Effector memory CD8-positive, alpha-beta T cell (primary cell): Measurements from ENCODE around the gene ABLIM1.

Source experiments
- ATAC-seq: fragments of 150-1000 bp; cut with Tn5 transposase; replicated peaks from 2 replicates; pipeline ENCODE4 v1.10.0; 2021; ENCODE audit warnings: mild to moderate bottlenecking, moderate library complexity
- DNase-seq, 3 experiments: peaks; one replicate each; pipeline ENCODE4 v3.0.0; 2021
- H3K27ac Mint-ChIP-seq, 2 donors: one replicate each; pipeline ENCODE4 v1.8.0; 2022; ENCODE audit warnings: mild to moderate bottlenecking in 2 of 2, mixed read lengths in 2 of 2, moderate library complexity in 2 of 2
- H3K27me3 Mint-ChIP-seq, 2 donors: one replicate each; pipeline ENCODE4 v1.8.0; 2022; ENCODE audit warnings: mixed read lengths in 2 of 2
- H3K36me3 Mint-ChIP-seq: one replicate; pipeline ENCODE4 v1.8.0; 2022; ENCODE audit warnings: mild to moderate bottlenecking, moderate library complexity, mixed read lengths; ENCODE audit not compliant: insufficient read depth
- H3K4me1 Mint-ChIP-seq, 2 donors: one replicate each; pipeline ENCODE4 v1.8.0; 2022; ENCODE audit warnings: low read depth in 2 of 2, mixed read lengths in 2 of 2
- H3K4me3 Mint-ChIP-seq, 2 donors: one replicate each; pipeline ENCODE4 v1.8.0; 2022; ENCODE audit warnings: mild to moderate bottlenecking in 2 of 2, mixed read lengths in 2 of 2, moderate library complexity in 2 of 2
- H3K9me3 Mint-ChIP-seq, 2 donors: one replicate each; pipeline ENCODE4 v1.8.0; 2022; ENCODE audit warnings: mixed read lengths in 2 of 2

ABLIM1 gene

DNA sequence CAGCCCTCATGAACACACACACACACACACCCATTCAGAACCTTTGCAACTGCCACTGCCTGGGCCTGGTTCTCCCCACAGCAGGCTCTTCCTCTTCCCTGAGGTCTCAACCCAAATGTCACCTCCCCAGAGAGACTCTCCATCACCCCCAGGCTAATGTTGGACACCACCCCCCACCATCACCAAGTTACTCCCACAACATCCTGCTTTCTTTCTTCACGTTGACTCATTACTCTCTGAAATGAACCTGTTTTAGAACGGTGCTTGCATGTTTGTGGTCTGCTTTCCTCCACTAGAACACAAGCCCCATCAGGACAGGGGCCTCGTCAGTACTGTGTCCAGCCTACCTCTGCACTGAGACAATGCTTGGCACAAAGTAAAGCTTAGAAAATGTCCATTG lies 269.8 kb downstream of the ABLIM1 start:
- H3K27me3 Mint-ChIP-seq: peaks cover 37 to 97% of the 10 kb centered on the region in 2 donors
- no peak for ATAC-seq
- H3K4me1 Mint-ChIP-seq: no peaks in the 10 kb centered on the region
- H3K27ac Mint-ChIP-seq: no peak overlapping the region
- H3K4me3 Mint-ChIP-seq: no peak overlapping the region
- no peaks in the 10 kb centered on the region for H3K36me3 Mint-ChIP-seq
- DNase-seq: no peak
- no peaks in the 10 kb centered on the region for H3K9me3 Mint-ChIP-seq

DNA sequence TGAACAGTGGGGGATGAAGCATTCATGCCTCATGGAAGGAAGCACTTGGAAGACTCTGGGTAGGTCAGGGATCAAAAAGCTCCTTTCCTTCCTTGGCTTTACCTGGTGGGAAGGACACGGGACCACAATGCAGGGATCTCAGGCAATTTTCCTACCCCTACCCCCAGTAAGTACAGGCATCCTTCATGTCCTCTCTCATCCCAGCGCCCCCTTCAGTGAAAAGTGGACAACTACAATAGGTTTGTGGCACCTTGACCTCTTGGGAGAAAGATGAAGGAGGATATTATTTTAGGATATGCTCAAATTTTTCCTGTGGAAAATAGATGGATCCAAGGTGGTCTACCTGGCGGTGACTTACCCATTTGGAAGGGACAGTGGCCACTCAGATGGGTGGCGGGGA lies 270.3 kb downstream of the ABLIM1 start:
- no peak overlapping the region for H3K4me3 Mint-ChIP-seq
- no peaks in the 10 kb centered on the region for H3K9me3 Mint-ChIP-seq
- no peaks in the 10 kb centered on the region for H3K4me1 Mint-ChIP-seq
- peaks cover 37 to 97% of the 10 kb centered on the region in 2 donors for H3K27me3 Mint-ChIP-seq
- DNase-seq: no peak
- no peaks in the 10 kb centered on the region for H3K36me3 Mint-ChIP-seq
- no peak for ATAC-seq
- H3K27ac Mint-ChIP-seq: no peak overlapping the region

DNA sequence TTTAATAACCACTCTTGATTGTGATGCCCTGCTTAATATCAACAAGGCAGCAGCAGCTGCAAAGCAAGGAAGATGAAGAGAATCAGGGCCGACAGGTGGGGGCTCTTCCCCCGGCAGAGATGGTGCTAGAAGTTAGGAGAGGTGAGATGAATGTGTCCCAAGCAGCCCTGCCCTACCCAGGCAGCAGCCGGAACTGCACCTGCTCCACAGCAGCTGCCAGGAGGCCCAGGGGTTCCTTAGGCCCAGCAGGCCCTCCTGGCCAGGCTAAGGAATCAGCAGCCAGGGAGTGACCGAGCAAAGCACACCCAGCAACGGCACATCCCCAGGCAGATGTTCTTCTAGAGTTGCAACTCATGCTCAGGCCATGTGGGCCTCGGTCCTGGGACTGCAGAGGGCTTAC lies 271.6 kb downstream of the ABLIM1 start:
- H3K27me3 Mint-ChIP-seq: peaks cover 37 to 96% of the 10 kb centered on the region in 2 donors

DNA sequence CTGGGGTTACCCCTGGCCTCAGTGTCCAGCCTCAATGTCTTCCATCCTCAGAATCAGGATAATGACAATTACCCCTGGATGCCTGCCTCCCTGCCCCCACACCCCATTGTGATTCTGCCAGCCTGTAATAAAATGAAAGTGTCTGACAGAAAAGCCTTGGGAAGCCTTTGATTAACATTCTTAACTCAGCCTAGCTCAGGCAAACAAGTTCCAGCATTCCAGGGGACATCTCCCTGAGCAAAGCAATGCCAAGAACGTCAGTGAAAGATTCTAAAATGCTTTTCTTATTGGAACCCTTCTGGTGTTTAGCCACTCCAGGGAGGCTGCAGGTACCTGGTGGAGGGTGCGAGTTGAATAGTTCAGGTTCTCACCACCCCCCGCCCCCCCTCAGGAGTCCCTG lies 272.5 kb downstream of the ABLIM1 start:
- DNase-seq (no peak), ATAC-seq (no peak)
- Mint-ChIP-seq H3K9me3 (no peaks in the 10 kb centered on the region), H3K36me3 (no peaks in the 10 kb centered on the region), H3K27ac (no peak overlapping the region), H3K4me1 (no peaks in the 10 kb centered on the region), H3K27me3 (peaks cover 37 to 96% of the 10 kb centered on the region in 2 donors), H3K4me3 (no peak overlapping the region)

More for the DNA sequence above, 271.6 kb downstream of the ABLIM1 start:
- H3K9me3 Mint-ChIP-seq: no peaks in the 10 kb centered on the region
- H3K4me3 Mint-ChIP-seq: no peak overlapping the region
- no peak for ATAC-seq
- DNase-seq: no peak
- no peaks in the 10 kb centered on the region for H3K36me3 Mint-ChIP-seq
- H3K4me1 Mint-ChIP-seq: no peaks in the 10 kb centered on the region
- no peak overlapping the region for H3K27ac Mint-ChIP-seq

DNA sequence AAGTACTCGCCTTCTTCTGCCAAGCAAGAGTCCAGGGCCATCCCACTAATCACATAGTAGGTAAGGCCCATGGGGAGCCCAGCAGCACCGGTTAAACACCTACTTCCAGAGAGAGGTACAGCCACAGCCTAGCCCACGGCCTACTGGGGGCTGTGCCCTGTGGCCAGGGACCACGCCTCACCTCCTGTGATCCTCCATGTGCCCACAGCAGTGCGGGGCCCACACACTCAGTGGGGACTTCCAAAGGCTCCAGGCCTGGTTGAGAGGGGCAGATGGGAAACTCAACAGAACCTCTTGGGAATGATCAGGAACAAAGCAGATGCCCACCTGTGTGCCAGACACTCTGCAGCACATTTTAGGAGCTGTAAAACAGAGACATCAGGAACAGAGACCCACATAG lies 273.5 kb downstream of the ABLIM1 start:
- no peak overlapping the region for H3K4me3 Mint-ChIP-seq
- ATAC-seq: no peak
- H3K4me1 Mint-ChIP-seq: no peaks in the 10 kb centered on the region
- no peaks in the 10 kb centered on the region for H3K9me3 Mint-ChIP-seq
- H3K27me3 Mint-ChIP-seq: peaks cover 45 to 96% of the 10 kb centered on the region in 2 donors
- DNase-seq: no peak
- H3K27ac Mint-ChIP-seq: no peak overlapping the region
- H3K36me3 Mint-ChIP-seq: no peaks in the 10 kb centered on the region

DNA sequence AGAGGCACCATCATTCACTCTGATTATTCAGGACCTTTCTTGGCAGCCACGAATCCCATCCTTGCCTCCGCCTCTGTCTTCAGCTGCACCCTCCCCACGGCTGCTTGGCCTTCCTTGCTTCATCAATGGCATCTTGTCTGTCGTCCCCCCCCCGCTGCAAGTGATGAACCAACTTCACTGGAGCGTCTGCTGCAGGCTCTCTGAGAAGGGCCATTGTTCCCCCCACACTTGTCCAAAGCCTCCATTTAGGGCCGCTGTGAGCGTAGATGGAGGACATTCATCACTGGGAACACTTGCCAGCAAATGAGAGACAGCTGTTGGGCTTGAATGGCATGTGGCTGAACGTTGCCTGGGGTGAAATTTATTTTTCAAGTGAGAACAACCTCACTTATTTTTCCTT lies 273.9 kb downstream of the ABLIM1 start:
- Mint-ChIP-seq H3K4me3 (no peak overlapping the region), H3K36me3 (no peaks in the 10 kb centered on the region), H3K9me3 (no peaks in the 10 kb centered on the region), H3K27ac (no peak overlapping the region), H3K27me3 (peaks cover 44 to 95% of the 10 kb centered on the region in 2 donors), H3K4me1 (no peaks in the 10 kb centered on the region)
- no peak for ATAC-seq
- DNase-seq: no peak
